ENCODE data around the gene PCGF2. TPM values are rescaled to one million over a fixed set of nuclear protein-coding genes. Genes with fewer than 3 reads are reported as not detected.

Gene PCGF2
- total and polyA plus RNA-seq, 9 of the 15 experiments (the other 6 are each of a cell fraction or from before 2014, with no cell fraction given) = 1.3 to 33.4 (median 7.0) TPM

- H3K4me3 ChIP-seq = no peak overlapping the region
- ATAC-seq (no peak), FAIRE-seq (no peak), DNase-seq (ENCODE audit: extremely low read depth in 1 of 4, low spot score in 3 of 4) (no peak)
- H3K9me3 ChIP-seq (replicated peaks; ENCODE audit: control insufficient read depth, insufficient read depth, low read depth, low read length) = no peaks in the 10 kb centered on the region
- 65% methylated on average over 8 of the region's 12 CpGs for WGBS (ENCODE audit: insufficient coverage, low coverage, missing lambda C conversion rate)
- peak overlapping the region in 1 of 2 experiments; percentile 71; a peak in 2 of 4 replicates for H3K9ac ChIP-seq (ENCODE audit: insufficient read depth in 1 of 2, low read depth in 2 of 2, low read length in 2 of 2)
- TF ChIP-seq ZNF121 (CRISPR knock-in tag; conservative IDR thresholded peaks at IDR 0.05) (peak; percentile 59), HMG20A (CRISPR knock-in tag; conservative IDR thresholded peaks at IDR 0.05) (no peak)
- ChIA-PET CTCF (ENCODE audit: low intra/inter-chr PET ratio) (no interaction called here), POLR2A (interaction anchor here (0.7 to 3.2 kb wide), 4 partner anchors 8 to 14 kb away, joined by 3 to 30 read pairs (median 11); partner anchors contain the start of gene MLLT6)
- no peaks in the 10 kb centered on the region for H3K27me3 ChIP-seq (ENCODE audit: control insufficient read depth in 2 of 2, insufficient read depth in 2 of 2, low read length in 2 of 2)
- H3K4me1 ChIP-seq (replicated peaks in 1 of 2; ENCODE audit: control insufficient read depth in 2 of 2, insufficient read depth in 2 of 2, low read length in 2 of 2) = peaks cover 20 to 44% of the 10 kb centered on the region in 2 experiments
- no peaks in the 10 kb centered on the region for H4K20me1 ChIP-seq (replicated peaks; ENCODE audit: control insufficient read depth, insufficient read depth, low read length)
- in situ Hi-C loops (cut with MboI) = no loop called here
- no peak overlapping the region for H3K4me2 ChIP-seq (ENCODE audit: insufficient read depth, low read length)
- no peak overlapping the region for H3K27ac ChIP-seq (ENCODE audit: extremely low read depth, low read depth, low read length)
- no peaks in the 10 kb centered on the region for H3K79me2 ChIP-seq (ENCODE audit: control insufficient read depth, insufficient read depth, low read length)
- BruUV-seq (replicated peaks) = no TSS peak
- peaks cover 67% of the 10 kb centered on the region for H3K36me3 ChIP-seq (ENCODE audit: control insufficient read depth, insufficient read depth, low read length)
- intact Hi-C loops (cut with micrococcal nuclease) = no loop called here
- no peak overlapping the region for H2AFZ ChIP-seq (ENCODE audit: low read depth, low read length)
- H3K9me1 ChIP-seq (ENCODE audit: control insufficient read depth, insufficient read depth, low read length) = peaks cover 10% of the 10 kb centered on the region
Measured at GRCh38 chr17:38717139-38717745, 30.9 kb downstream of the PCGF2 start.

- Histone ChIP-seq H3K27me3 (ENCODE audit: control insufficient read depth in 2 of 2, insufficient read depth in 2 of 2, low read length in 2 of 2) (no peaks in the 10 kb centered on the region), H3K4me2 (ENCODE audit: insufficient read depth, low read length) (no peak overlapping the region), H3K4me1 (replicated peaks in 1 of 2; ENCODE audit: control insufficient read depth in 2 of 2, insufficient read depth in 2 of 2, low read length in 2 of 2) (peaks cover 24 to 46% of the 10 kb centered on the region in 2 experiments), H3K36me3 (ENCODE audit: control insufficient read depth, insufficient read depth, low read length) (peaks cover 68% of the 10 kb centered on the region), H3K9me3 (replicated peaks; ENCODE audit: control insufficient read depth, insufficient read depth, low read depth, low read length) (no peaks in the 10 kb centered on the region), H3K9me1 (ENCODE audit: control insufficient read depth, insufficient read depth, low read length) (peaks cover 10% of the 10 kb centered on the region), H3K79me2 (ENCODE audit: control insufficient read depth, insufficient read depth, low read length) (no peaks in the 10 kb centered on the region), H3K27ac (ENCODE audit: extremely low read depth, low read depth, low read length) (no peak overlapping the region), H4K20me1 (replicated peaks; ENCODE audit: control insufficient read depth, insufficient read depth, low read length) (no peaks in the 10 kb centered on the region), H3K4me3 (no peak overlapping the region), H2AFZ (ENCODE audit: low read depth, low read length) (no peak overlapping the region), H3K9ac (ENCODE audit: insufficient read depth in 1 of 2, low read depth in 2 of 2, low read length in 2 of 2) (peak overlapping the region in 1 of 2 experiments; percentile 8; a peak in 1 of 4 replicates)
- BruUV-seq (replicated peaks) = no TSS peak
- CTCF ChIA-PET (ENCODE audit: low intra/inter-chr PET ratio) = no interaction called here
- no peak for DNase-seq (ENCODE audit: extremely low read depth in 1 of 4, low spot score in 3 of 4)
- intact Hi-C loops (cut with micrococcal nuclease) (no loop called here), in situ Hi-C loops (cut with MboI) (no loop called here)
- no peak for FAIRE-seq
- POLR2A ChIA-PET = interaction anchor here (1.0 to 3.2 kb wide), 3 partner anchors 10 to 12 kb away, joined by 3 to 19 read pairs (median 7); partner anchors contain the start of gene MLLT6
- no peak for ATAC-seq
- TF ChIP-seq POLR2B (IDR thresholded peaks at IDR 0.05; ENCODE audit: low read depth, partially characterized antibody) (no peak), BCLAF1 (IDR thresholded peaks at IDR 0.05; ENCODE audit: borderline replicate concordance in 1 of 2, control insufficient read depth in 1 of 2, low read depth in 2 of 2, low read length in 1 of 2) (no peak), POLR2G (IDR thresholded peaks at IDR 0.05; ENCODE audit: low read depth, low read length) (peak; percentile 57)
- 92% methylated on average over 11 of the region's 18 CpGs for WGBS (ENCODE audit: insufficient coverage, low coverage, missing lambda C conversion rate)
Measured at GRCh38 chr17:38716368-38717005, 31.6 kb downstream of the PCGF2 start.

Measured in K562 (cell line).